ENCODE results near the gene ELF4. TPM values are rescaled to one million over a fixed set of nuclear protein-coding genes. Genes with fewer than 3 reads are reported as not detected.

ELF4 gene
- total RNA-seq, 1 donor from 2014 or later: not detected

GRCh38 chrX:130084631-130085237 is 25.6 kb downstream of the ELF4 start:
- H3K27me3 Mint-ChIP-seq (ENCODE audit: insufficient read depth, low read depth): peaks cover 13% of the 10 kb centered on the region
- Histone ChIP-seq H3K36me3 (no peaks in the 10 kb centered on the region), H2AFZ (replicated peaks) (no peak overlapping the region), H3K9me3 (ENCODE audit: low read depth) (no peaks in the 10 kb centered on the region), H3K27me3 (no peaks in the 10 kb centered on the region), H3K4me1 (no peaks in the 10 kb centered on the region), H3K27ac (no peak overlapping the region), H3F3A (ENCODE audit: low read depth) (no peaks in the 10 kb centered on the region), H3K4me2 (no peak overlapping the region), H3K9ac (no peak overlapping the region), H4K20me1 (ENCODE audit: low read depth) (no peaks in the 10 kb centered on the region), H3K4me3 (no peak overlapping the region), H3K79me2 (ENCODE audit: low read depth) (no peaks in the 10 kb centered on the region)
- no peak for TF ChIP-seq EZH2 (IDR thresholded peaks at IDR 0.05)
- TF ChIP-seq CTCF (IDR thresholded peaks at IDR 0.05): no peak
- TF ChIP-seq EZH2phosphoT487 (IDR thresholded peaks at IDR 0.05): no peak
- H3K4me3 Mint-ChIP-seq: no peak overlapping the region
- no peak overlapping the region for H3K27ac Mint-ChIP-seq
- H3K9me3 Mint-ChIP-seq: no peaks in the 10 kb centered on the region
- DNase-seq (ENCODE audit: low spot score): no peak
- peaks cover 39% of the 10 kb centered on the region for H3K4me1 Mint-ChIP-seq
- H3K36me3 Mint-ChIP-seq: no peaks in the 10 kb centered on the region

GRCh38 chrX:130083656-130084382 is 26.5 kb downstream of the ELF4 start:
- Histone ChIP-seq H3K4me1 (no peaks in the 10 kb centered on the region), H3K79me2 (ENCODE audit: low read depth) (no peaks in the 10 kb centered on the region), H3K36me3 (no peaks in the 10 kb centered on the region), H2AFZ (replicated peaks) (no peak overlapping the region), H3K4me2 (no peak overlapping the region), H3K9ac (no peak overlapping the region), H3K9me3 (ENCODE audit: low read depth) (no peaks in the 10 kb centered on the region), H4K20me1 (ENCODE audit: low read depth) (no peaks in the 10 kb centered on the region), H3K27me3 (no peaks in the 10 kb centered on the region), H3F3A (ENCODE audit: low read depth) (no peaks in the 10 kb centered on the region), H3K4me3 (no peak overlapping the region), H3K27ac (no peak overlapping the region)
- TF ChIP-seq EZH2 (IDR thresholded peaks at IDR 0.05) (no peak), CTCF (IDR thresholded peaks at IDR 0.05) (no peak), EZH2phosphoT487 (IDR thresholded peaks at IDR 0.05) (no peak)
- no peak for DNase-seq (ENCODE audit: low spot score)
- H3K4me3 Mint-ChIP-seq: peak overlapping the region; percentile 27
- peaks cover 10% of the 10 kb centered on the region for H3K27me3 Mint-ChIP-seq (ENCODE audit: insufficient read depth, low read depth)
- no peaks in the 10 kb centered on the region for H3K36me3 Mint-ChIP-seq
- H3K27ac Mint-ChIP-seq: peak overlapping the region; percentile 23
- H3K4me1 Mint-ChIP-seq: peaks cover 39% of the 10 kb centered on the region
- H3K9me3 Mint-ChIP-seq: no peaks in the 10 kb centered on the region

- Mint-ChIP-seq H3K9me3 (no peaks in the 10 kb centered on the region), H3K36me3 (no peaks in the 10 kb centered on the region), H3K27ac (peak overlapping the region; percentile 23), H3K4me1 (peaks cover 39% of the 10 kb centered on the region), H3K4me3 (no peak overlapping the region), H3K27me3 (ENCODE audit: insufficient read depth, low read depth) (peaks cover 10% of the 10 kb centered on the region)
- no peak overlapping the region for H3K4me3 ChIP-seq
- no peaks in the 10 kb centered on the region for H3F3A ChIP-seq (ENCODE audit: low read depth)
- H3K9me3 ChIP-seq (ENCODE audit: low read depth): no peaks in the 10 kb centered on the region
- H2AFZ ChIP-seq (replicated peaks): no peak overlapping the region
- H3K27me3 ChIP-seq: no peaks in the 10 kb centered on the region
- no peaks in the 10 kb centered on the region for H3K4me1 ChIP-seq
- H3K27ac ChIP-seq: no peak overlapping the region
- no peaks in the 10 kb centered on the region for H3K36me3 ChIP-seq
- H3K79me2 ChIP-seq (ENCODE audit: low read depth): no peaks in the 10 kb centered on the region
- no peak overlapping the region for H3K4me2 ChIP-seq
- peak; percentile 14 for DNase-seq (ENCODE audit: low spot score)
- TF ChIP-seq EZH2phosphoT487 (IDR thresholded peaks at IDR 0.05) (no peak), CTCF (IDR thresholded peaks at IDR 0.05) (no peak), EZH2 (IDR thresholded peaks at IDR 0.05) (no peak)
- no peak overlapping the region for H3K9ac ChIP-seq
- no peaks in the 10 kb centered on the region for H4K20me1 ChIP-seq (ENCODE audit: low read depth)
Measured at GRCh38 chrX:130083107-130083490, 27.2 kb downstream of the ELF4 start.
